DOHH2 (cell line): Measurements from ENCODE around the gene IGF1R.

Experiments used
- H3F3A ChIP-seq: fragments of 200-600 bp; sonication (generic), shearing (Covaris generic); 2 replicates; pipeline ENCODE4 v1.6.0; 2016; ENCODE audit warnings: antibody characterized with exemption, mild to moderate bottlenecking; ENCODE audit not compliant: control insufficient read depth, insufficient read depth
- H3K27ac ChIP-seq: fragments of 200-600 bp; sonication (generic); 2 replicates; pipeline ENCODE4 v1.5.1; 2014; ENCODE audit warnings: low read depth, mild to moderate bottlenecking, low read length, moderate library complexity
- H3K27me3 ChIP-seq: fragments of 200-600 bp; sonication (generic); 2 replicates; pipeline ENCODE4 v1.6.1; 2014; ENCODE audit warnings: mild to moderate bottlenecking, low read length, mixed read lengths; ENCODE audit not compliant: control insufficient read depth
- H3K36me3 ChIP-seq: fragments of 200-600 bp; sonication (generic); 2 replicates; pipeline ENCODE4 v1.6.1; 2014; ENCODE audit warnings: mild to moderate bottlenecking, low read length, moderate library complexity, mixed read lengths; ENCODE audit not compliant: control insufficient read depth
- H3K4me1 ChIP-seq: fragments of 200-600 bp; sonication (generic); 2 replicates; pipeline ENCODE4 v1.6.1; 2014; ENCODE audit warnings: mild to moderate bottlenecking, low read length, mixed read lengths; ENCODE audit not compliant: control insufficient read depth
- H3K4me2 ChIP-seq: fragments of 200-600 bp; sonication (generic); 2 replicates; pipeline ENCODE4 v1.6.0; 2014; ENCODE audit warnings: mild to moderate bottlenecking, low read length, moderate library complexity
- H3K4me3 ChIP-seq: fragments of 200-600 bp; sonication (generic); 2 replicates; pipeline ENCODE4 v1.5.1; 2014; ENCODE audit warnings: mild to moderate bottlenecking, low read length, mixed read lengths
- H3K79me2 ChIP-seq: fragments of 200-600 bp; sonication (generic); 2 replicates; pipeline ENCODE4 v1.6.1; 2014; ENCODE audit warnings: mild to moderate bottlenecking, low read length, mixed read lengths; ENCODE audit not compliant: control insufficient read depth
- H3K9me2 ChIP-seq: fragments of 200-600 bp; sonication (generic); replicated peaks from 2 replicates; pipeline ENCODE4 v1.6.1; 2014; ENCODE audit warnings: mild to moderate bottlenecking, low read length, mixed read lengths; ENCODE audit not compliant: control insufficient read depth
- H3K9me3 ChIP-seq: fragments of 200-600 bp; sonication (generic); 2 replicates; pipeline ENCODE4 v1.6.1; 2014; ENCODE audit warnings: antibody characterized with exemption, low read length, mixed read lengths; ENCODE audit not compliant: control insufficient read depth, insufficient read depth
- H4K20me1 ChIP-seq: fragments of 200-600 bp; sonication (generic); 2 replicates; pipeline ENCODE4 v1.6.0; 2014; ENCODE audit warnings: low read depth, mild to moderate bottlenecking, antibody characterized with exemption, low read length, moderate library complexity; ENCODE audit not compliant: control insufficient read depth, insufficient read depth
- CTCF ChIP-seq: fragments of 200-600 bp; sonication (generic); IDR thresholded peaks from one replicate; pipeline ENCODE4 v1.5.1; 2014; ENCODE audit warnings: antibody characterized with exemption, mild to moderate bottlenecking, low read depth, low read length; ENCODE audit not compliant: poor library complexity, severe bottlenecking
- EZH2phosphoT487 ChIP-seq: fragments of 200-600 bp; sonication (generic); IDR thresholded peaks from 2 replicates; pipeline ENCODE4 v1.6.1; 2017; ENCODE audit warnings: borderline replicate concordance, mild to moderate bottlenecking, antibody characterized with exemption, low read length, moderate library complexity, mixed read lengths

The IGF1R gene

GRCh38 chr15:98694161-98694560 lies 45.8 kb downstream of the IGF1R start:
- H3K4me3 ChIP-seq, result no peak overlapping the region
- no peaks in the 10 kb centered on the region for H3K27me3 ChIP-seq
- no peak overlapping the region for H3K4me2 ChIP-seq
- H3K79me2 ChIP-seq, result peaks cover 5% of the 10 kb centered on the region; the same call in 1 of the 2 replicates
- no peaks in the 10 kb centered on the region for H3K36me3 ChIP-seq
- no peaks in the 10 kb centered on the region for H3F3A ChIP-seq
- peaks cover 11% of the 10 kb centered on the region; the same call in 1 of the 2 replicates for H4K20me1 ChIP-seq
- no peaks in the 10 kb centered on the region for H3K9me2 ChIP-seq
- no peaks in the 10 kb centered on the region for H3K9me3 ChIP-seq
- TF ChIP-seq EZH2phosphoT487 (no peak), CTCF (no peak)
- no peak overlapping the region for H3K27ac ChIP-seq
- no peaks in the 10 kb centered on the region for H3K4me1 ChIP-seq

- Histone ChIP-seq H3K4me2 (no peak overlapping the region), H3K79me2 (peaks cover 3% of the 10 kb centered on the region; the same call in 1 of the 2 replicates), H3K36me3 (no peaks in the 10 kb centered on the region)
These were observed 50.5 kb downstream of the IGF1R start for GRCh38 chr15:98698792-98699191.

GRCh38 chr15:98699591-98700424 lies 51.5 kb downstream of the IGF1R start:
- Histone ChIP-seq H3K4me1 (no peaks in the 10 kb centered on the region), H3K36me3 (no peaks in the 10 kb centered on the region), H3K9me2 (no peaks in the 10 kb centered on the region), H3K27ac (no peak overlapping the region), H3K4me2 (no peak overlapping the region), H3F3A (no peaks in the 10 kb centered on the region), H3K27me3 (no peaks in the 10 kb centered on the region), H3K79me2 (peaks cover 5% of the 10 kb centered on the region; the same call in 1 of the 2 replicates), H3K4me3 (no peak overlapping the region), H3K9me3 (no peaks in the 10 kb centered on the region), H4K20me1 (peaks cover 15% of the 10 kb centered on the region; the same call in 1 of the 2 replicates)
- TF ChIP-seq EZH2phosphoT487, result no peak
- no peak for TF ChIP-seq CTCF

More at GRCh38 chr15:98698792-98699191, 50.5 kb downstream of the IGF1R start:
- Histone ChIP-seq H3K4me3 (no peak overlapping the region), H3K9me3 (no peaks in the 10 kb centered on the region), H3K9me2 (no peaks in the 10 kb centered on the region), H3K27ac (no peak overlapping the region), H3F3A (no peaks in the 10 kb centered on the region), H3K4me1 (no peaks in the 10 kb centered on the region), H3K27me3 (no peaks in the 10 kb centered on the region), H4K20me1 (peaks cover 15% of the 10 kb centered on the region; the same call in 1 of the 2 replicates)
- no peak for TF ChIP-seq EZH2phosphoT487
- TF ChIP-seq CTCF, result no peak
